ENCODE measurements around the gene APLP2. TPM values are rescaled to one million over a fixed set of nuclear protein-coding genes. Genes with fewer than 3 reads are reported as not detected.

APLP2 gene
- total and polyA plus RNA-seq, 10 donors, result 47.4 to 248 (median 181) TPM

DNA sequence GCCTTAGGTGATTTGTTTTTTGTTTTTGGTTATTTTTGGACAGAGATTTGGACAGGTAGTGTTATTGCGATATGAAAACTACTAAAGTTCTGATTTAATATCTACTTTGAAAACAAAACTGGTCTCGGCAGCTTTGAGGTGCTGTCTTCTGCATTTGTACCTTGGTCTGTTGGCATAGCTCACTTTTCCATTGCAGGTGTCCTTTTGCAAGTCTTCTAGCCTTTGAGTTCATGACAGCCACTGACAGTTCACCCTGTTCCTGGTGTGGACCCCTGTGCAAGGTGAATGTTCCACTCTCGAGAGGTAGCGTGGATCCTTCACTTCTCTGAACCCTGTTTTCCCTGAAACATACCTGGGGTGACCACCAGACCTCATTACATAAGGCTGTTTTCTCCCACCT, 45.0 kb downstream of the APLP2 start:
- WGBS, 5 donors, result 91 to 95% (median 94%) methylated on average over 4 of the region's 4 CpGs
- peaks cover 0 to 61% (median 19%) of the 10 kb centered on the region in 6 donors for H3K36me3 ChIP-seq
- H3K4me1 ChIP-seq, result peaks cover 11 to 62% (median 31%) of the 10 kb centered on the region in 6 donors
- TF ChIP-seq, protein P1, sequence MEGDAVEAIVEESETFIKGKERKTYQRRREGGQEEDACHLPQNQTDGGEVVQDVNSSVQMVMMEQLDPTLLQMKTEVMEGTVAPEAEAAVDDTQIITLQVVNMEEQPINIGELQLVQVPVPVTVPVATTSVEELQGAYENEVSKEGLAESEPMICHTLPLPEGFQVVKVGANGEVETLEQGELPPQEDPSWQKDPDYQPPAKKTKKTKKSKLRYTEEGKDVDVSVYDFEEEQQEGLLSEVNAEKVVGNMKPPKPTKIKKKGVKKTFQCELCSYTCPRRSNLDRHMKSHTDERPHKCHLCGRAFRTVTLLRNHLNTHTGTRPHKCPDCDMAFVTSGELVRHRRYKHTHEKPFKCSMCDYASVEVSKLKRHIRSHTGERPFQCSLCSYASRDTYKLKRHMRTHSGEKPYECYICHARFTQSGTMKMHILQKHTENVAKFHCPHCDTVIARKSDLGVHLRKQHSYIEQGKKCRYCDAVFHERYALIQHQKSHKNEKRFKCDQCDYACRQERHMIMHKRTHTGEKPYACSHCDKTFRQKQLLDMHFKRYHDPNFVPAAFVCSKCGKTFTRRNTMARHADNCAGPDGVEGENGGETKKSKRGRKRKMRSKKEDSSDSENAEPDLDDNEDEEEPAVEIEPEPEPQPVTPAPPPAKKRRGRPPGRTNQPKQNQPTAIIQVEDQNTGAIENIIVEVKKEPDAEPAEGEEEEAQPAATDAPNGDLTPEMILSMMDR (IDR thresholded peaks at IDR 0.05 in 8 of 11, conservative IDR thresholded peaks at IDR 0.05 in 3 of 11), result no peak
- TF ChIP-seq POLR2A (IDR thresholded peaks at IDR 0.05) (no peak), POLR2AphosphoS5 (IDR thresholded peaks at IDR 0.05) (no peak)
- no peak overlapping the region for H3K4me3 ChIP-seq
- no peak for DNase-seq
- no peaks in the 10 kb centered on the region for H3K9me3 ChIP-seq
- intact Hi-C loops (cut with DNase I; ENCODE audit: low total_unique reads), result no loop called here
- H3K27ac ChIP-seq, result no peak overlapping the region
- no peaks in the 10 kb centered on the region for H3K27me3 ChIP-seq (replicated peaks in 1 of 7)

DNA sequence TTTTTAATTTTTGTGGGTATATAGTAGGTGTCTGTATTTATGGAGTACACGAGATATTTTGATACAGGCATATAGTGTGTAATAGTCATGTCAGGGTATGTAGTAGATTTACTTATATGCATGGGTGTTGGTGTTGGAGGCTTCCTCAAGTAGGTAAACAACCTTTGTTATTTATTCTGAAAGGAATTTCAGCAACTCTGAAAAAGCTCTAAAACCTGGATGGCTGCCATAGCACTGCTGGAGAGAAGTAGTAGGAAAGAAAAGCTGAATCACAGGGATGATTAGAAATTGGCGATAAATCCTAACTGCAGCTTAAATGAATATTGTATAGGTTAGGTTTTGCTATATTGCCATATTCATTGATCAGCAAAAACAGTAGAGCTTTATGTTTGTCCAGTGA, 45.5 kb downstream of the APLP2 start:
- Histone ChIP-seq H3K4me3 (no peak overlapping the region), H3K4me1 (peaks cover 13 to 64% (median 31%) of the 10 kb centered on the region in 6 donors), H3K27me3 (replicated peaks in 1 of 7) (no peaks in the 10 kb centered on the region), H3K36me3 (peaks cover 0 to 56% (median 17%) of the 10 kb centered on the region in 6 donors), H3K27ac (no peak overlapping the region), H3K9me3 (no peaks in the 10 kb centered on the region)
- 86 to 96% (median 89%) methylated on average over 2 of the region's 2 CpGs for WGBS, 5 donors
- DNase-seq, result no peak
- no peak for TF ChIP-seq POLR2AphosphoS5 (IDR thresholded peaks at IDR 0.05)
- intact Hi-C loops (cut with DNase I; ENCODE audit: low total_unique reads), result no loop called here

DNA sequence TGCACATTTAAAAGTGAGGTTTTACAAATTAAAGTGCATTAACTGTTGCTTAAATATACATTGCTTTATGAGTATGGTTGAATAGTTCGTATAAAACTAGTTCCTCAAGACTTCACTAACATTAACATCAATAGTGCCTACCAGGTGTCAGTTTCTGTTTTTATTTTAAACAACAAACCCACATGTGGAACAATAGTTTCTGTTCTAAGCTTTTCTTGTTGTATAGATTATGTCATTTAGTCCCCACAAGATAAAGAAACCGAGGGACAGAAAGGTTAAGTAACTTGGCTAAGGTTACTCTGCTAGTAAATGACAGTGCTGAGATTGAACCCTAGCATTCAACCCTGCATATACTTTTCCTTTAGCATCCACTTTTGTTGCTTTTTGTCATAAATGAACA, 48.5 kb downstream of the APLP2 start:
- no peaks in the 10 kb centered on the region for H3K9me3 ChIP-seq
- no peak for TF ChIP-seq POLR2A (IDR thresholded peaks at IDR 0.05)
- TF ChIP-seq, protein P1 (IDR thresholded peaks at IDR 0.05 in 8 of 11, conservative IDR thresholded peaks at IDR 0.05 in 3 of 11), result no peak
- no peak for TF ChIP-seq POLR2AphosphoS5 (IDR thresholded peaks at IDR 0.05)
- H3K4me3 ChIP-seq, result peak overlapping the region in 2 of 8 donors; percentile 0 to 24
- 40 to 56% (median 52%) methylated on average over 2 of the region's 2 CpGs for WGBS, 5 donors
- H3K4me1 ChIP-seq, result peaks cover 28 to 93% (median 56%) of the 10 kb centered on the region in 6 donors
- H3K27ac ChIP-seq, result peak overlapping the region; percentile 24 to 83 (median 72)
- intact Hi-C loops (cut with DNase I; ENCODE audit: low total_unique reads), result no loop called here
- H3K36me3 ChIP-seq, result peaks cover 0 to 43% (median 9%) of the 10 kb centered on the region in 6 donors
- DNase-seq, result no peak
- H3K27me3 ChIP-seq (replicated peaks in 1 of 7), result no peaks in the 10 kb centered on the region

DNA sequence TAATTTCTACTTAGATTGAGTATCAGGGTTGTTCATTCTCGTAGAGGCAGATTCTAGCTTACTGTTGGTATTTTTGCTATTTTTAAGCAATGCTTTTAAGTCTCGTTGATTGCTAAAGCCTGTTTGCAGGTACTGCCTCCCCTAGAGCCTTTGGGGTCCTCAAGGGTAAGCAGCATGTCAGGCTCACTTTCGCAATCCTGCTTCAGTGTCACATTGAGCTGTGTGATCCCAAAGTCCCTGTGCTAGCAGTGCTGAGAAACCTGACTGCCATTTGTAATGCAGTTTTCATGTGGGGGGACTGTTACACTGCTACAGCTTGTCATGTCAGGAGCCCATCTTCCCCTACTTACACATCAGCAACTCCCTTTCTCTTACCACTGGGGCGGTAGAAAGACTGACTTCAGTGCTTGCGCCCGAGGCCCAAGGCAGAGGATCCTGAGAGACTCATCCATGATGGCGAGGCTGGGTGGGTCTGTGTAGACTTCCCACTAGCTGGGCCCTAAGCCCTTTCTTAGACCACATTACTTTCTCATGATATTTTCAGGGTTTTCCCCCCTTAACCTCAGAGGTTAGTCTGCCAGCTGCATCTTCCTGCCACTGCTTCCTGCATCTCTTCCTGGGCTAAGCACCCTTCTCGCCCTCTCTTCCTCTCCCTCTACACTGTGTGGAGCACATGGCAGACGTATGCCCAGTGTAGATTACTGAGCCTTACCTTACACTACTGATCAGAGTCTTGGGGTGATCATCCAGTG, 49.1 kb downstream of the APLP2 start:
- Histone ChIP-seq H3K9me3 (no peaks in the 10 kb centered on the region), H3K27me3 (replicated peaks in 1 of 7) (no peaks in the 10 kb centered on the region), H3K27ac (peak overlapping the region in 7 of 8 donors; percentile 33 to 83 (median 75)), H3K36me3 (peaks cover 0 to 43% (median 15%) of the 10 kb centered on the region in 6 donors), H3K4me3 (peak overlapping the region in 2 of 8 donors; percentile 0 to 24), H3K4me1 (peaks cover 34 to 100% (median 63%) of the 10 kb centered on the region in 6 donors)
- intact Hi-C loops (cut with DNase I; ENCODE audit: low total_unique reads), result no loop called here
- 50 to 53% (median 53%) methylated on average over 9 of the region's 9 CpGs for WGBS, 5 donors
- peak in 2 of 3 donors; percentile 36 to 75 for TF ChIP-seq POLR2AphosphoS5 (IDR thresholded peaks at IDR 0.05)
- TF ChIP-seq, protein P1 (IDR thresholded peaks at IDR 0.05 in 8 of 11, conservative IDR thresholded peaks at IDR 0.05 in 3 of 11), result no peak
- no peak for DNase-seq
